ENCODE results near the gene GALNT18. TPM values are rescaled to one million over a fixed set of nuclear protein-coding genes. Genes with fewer than 3 reads are reported as not detected.

GALNT18 gene
- total RNA-seq, 1 donor from 2014 or later, result 5.7 TPM

GRCh38 chr11:11501546-11502262 is 120.1 kb downstream of the GALNT18 start:
- DNase-seq (ENCODE audit: low spot score), result no peak

DNA sequence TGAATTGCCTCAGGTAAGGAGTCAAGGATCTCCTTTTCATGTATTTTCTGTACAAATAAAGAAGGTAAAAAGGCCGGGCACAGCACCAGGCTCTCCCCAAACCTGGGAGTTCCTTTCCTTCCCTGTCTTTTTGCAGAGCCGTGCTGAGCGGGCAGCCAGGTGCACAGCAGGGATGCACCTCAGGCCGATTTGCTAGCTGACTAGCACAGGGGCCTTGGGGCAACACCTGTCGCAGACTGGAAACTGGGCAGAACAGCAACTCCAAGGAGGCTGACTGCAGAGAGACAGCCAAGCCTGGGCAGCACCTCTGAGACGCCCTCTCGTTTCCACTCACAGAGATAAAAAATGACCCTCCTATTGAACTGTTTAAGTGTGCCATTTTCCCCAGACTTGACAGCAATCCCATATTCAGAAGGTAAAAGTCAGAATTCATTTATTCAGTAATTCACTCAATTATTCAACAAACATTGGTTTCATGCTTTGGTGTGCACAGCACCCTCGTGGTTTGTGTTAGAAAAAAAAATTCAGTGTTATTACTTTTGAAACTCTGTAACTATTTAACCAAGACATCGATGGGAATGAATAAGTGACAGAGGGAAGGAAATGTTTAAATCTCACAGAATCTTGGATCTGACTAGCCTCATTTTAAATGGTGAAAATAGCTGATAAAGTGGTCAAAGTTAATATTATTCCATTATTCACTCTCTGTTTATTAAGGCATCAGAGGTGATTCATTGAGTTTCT is 120.9 kb downstream of the GALNT18 start:
- ATAC-seq, result no peak
- DNase-seq (ENCODE audit: low spot score), result no peak

More at GRCh38 chr11:11501546-11502262, 120.1 kb downstream of the GALNT18 start:
- peak; percentile 49 for ATAC-seq

DNA sequence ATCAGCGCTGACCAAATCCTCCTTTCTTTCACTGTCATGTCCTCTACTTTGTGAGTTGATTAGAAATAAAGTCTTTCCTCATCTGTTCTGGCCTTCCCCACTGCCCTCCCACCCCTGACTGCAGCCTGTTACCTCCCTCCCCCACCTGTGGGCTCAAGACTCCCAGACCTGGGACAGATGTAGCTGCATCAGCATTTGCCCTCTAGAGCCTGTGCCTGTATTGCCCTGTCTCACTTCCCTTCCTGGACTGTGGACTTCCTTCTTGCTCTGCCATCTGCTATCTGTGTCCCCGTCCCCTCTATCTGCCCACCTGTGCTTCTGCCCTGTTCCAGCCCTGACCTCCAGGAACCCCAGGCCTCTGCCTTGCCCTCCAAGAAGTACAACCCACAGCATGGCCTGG is 122.5 kb downstream of the GALNT18 start:
- ATAC-seq (no peak), DNase-seq (ENCODE audit: low spot score) (no peak)

DNA sequence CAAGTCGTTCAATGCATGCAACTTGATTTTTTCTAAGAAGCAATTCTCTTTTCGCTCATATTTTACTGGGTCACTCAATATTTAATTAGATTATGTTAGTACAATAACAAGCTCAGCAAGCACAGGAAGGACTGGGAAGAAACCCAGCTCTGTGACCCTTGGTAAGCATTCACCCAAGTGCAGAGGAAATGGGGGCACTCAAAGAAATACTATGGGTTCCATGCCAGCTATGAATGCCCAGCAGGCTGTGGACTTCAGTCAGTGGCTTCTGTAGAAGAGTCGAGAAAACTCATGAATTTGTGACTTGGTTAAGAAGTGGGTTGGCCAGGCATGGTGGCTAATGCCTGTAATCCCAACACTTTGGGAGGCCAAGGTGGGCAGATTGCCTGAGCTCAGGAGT is 123.6 kb downstream of the GALNT18 start:
- no peak for DNase-seq (ENCODE audit: low spot score)
- no peak for ATAC-seq

DNA sequence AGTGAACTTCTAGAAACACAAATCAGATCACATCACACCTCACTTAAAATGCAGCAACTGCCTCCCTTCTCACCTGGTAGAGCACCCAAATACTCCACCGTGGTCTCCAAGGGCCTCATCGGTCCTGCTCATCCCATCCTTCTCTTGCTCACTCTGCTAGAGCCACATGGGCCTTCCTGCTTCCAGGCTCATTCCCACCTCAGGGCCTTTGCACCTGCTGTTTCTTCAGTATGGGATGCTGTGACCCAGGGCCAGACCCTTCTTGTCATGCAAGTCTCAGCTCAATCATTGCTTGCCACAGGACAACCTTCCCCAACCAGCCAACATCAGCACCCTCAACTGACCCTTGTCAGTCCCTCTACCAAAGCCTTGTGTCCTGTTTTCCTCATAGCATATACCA is 124.9 kb downstream of the GALNT18 start:
- ATAC-seq (no peak), DNase-seq (ENCODE audit: low spot score) (no peak)

GRCh38 chr11:11494348-11494747 is 127.5 kb downstream of the GALNT18 start:
- ATAC-seq, result no peak
- DNase-seq (ENCODE audit: low spot score), result no peak

DNA sequence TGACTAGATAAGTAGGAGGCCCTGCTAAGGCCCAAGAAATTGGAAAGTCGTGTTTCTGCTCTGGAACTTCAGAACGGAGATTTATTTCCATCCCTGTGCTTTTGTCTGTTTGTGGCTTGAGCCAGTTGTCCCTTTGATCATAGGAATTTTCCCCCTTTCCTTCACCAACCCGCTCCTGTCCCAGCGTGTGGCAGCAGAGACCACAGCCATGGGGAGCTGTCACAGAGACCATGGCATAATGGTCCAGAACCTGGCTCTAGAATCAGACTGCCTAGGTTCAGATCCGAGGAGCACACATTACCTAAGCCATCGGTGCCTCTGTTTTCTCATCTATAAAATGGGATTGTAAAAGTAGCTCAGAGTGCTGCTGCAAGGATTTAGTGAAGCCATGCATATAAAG is 128.1 kb downstream of the GALNT18 start:
- no peak for DNase-seq (ENCODE audit: low spot score)
- no peak for ATAC-seq

- ATAC-seq, result no peak
- no peak for DNase-seq (ENCODE audit: low spot score)
These were observed 130.2 kb downstream of the GALNT18 start for GRCh38 chr11:11491589-11491988.

GRCh38 chr11:11491014-11491413 is 130.8 kb downstream of the GALNT18 start:
- DNase-seq (ENCODE audit: low spot score), result no peak
- no peak for ATAC-seq

DNA sequence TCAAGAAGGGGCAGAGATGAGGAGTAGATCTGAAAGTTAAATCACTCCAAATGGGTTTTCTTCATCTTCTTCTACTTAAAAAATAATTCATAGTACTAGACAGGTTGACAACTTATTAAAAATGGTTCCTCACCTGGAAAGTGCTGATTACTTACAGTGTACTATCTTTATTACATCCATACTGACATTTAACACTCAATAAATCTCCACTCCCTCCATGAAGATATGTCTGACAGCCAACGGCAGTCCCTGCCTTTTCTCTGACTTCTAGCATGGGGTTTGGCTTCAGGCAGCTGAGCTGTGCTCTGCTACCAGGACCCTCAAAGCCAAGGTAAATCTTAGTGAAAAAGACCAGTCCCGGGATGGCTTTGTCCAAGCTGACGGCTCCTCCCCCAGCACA is 135.4 kb downstream of the GALNT18 start:
- DNase-seq (ENCODE audit: low spot score), result no peak
- no peak for ATAC-seq

GRCh38 chr11:11486002-11486401 is 135.8 kb downstream of the GALNT18 start:
- DNase-seq (ENCODE audit: low spot score), result no peak
- ATAC-seq, result no peak

DNA sequence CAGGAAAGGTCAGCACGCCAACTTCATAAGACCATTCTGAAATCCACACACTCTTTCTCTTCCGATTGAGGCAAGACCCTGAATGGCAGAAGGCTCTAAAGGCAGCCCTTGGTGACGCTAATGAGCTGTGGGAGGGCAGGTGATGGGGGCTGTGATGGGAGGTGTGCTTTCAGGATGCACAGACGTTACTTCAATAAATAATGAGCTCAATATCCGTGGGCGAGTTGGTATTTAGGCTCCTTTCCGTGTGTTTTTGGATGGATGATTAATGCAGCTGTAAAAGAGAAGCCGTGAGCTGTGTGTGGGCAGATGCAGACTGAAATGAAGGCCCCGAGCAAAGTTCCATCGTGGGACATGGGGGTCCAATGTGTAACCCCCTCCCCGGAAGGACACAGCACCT is 138.2 kb downstream of the GALNT18 start:
- no peak for ATAC-seq
- DNase-seq (ENCODE audit: low spot score), result no peak

- DNase-seq (ENCODE audit: low spot score) (no peak), ATAC-seq (no peak)
These were observed 139.1 kb downstream of the GALNT18 start for GRCh38 chr11:11482730-11483129.

GRCh38 chr11:11481371-11481770 is 140.4 kb downstream of the GALNT18 start:
- ATAC-seq, result no peak

DNA sequence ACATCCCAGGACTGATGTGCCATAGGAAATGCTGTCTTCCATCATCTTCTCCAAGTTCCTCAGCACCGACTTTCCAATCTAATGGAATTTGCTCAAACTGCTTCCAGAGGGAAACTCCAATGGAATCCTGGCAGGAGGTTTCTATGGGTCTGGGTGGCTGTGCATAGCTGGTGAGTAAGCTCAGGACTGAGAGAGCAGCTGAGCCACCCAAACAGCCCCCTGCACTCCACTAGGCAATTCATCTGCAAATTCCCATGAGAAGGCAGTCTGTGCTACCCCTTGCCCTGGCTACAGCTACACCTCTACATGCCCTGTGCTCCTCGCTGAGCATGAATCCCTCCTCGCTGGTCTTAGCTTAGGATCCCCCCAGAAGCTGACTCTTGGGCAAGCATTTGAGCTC is 140.8 kb downstream of the GALNT18 start:
- ATAC-seq (no peak), DNase-seq (ENCODE audit: low spot score) (no peak)

More at GRCh38 chr11:11481371-11481770, 140.4 kb downstream of the GALNT18 start:
- DNase-seq (ENCODE audit: low spot score), result no peak

DNA sequence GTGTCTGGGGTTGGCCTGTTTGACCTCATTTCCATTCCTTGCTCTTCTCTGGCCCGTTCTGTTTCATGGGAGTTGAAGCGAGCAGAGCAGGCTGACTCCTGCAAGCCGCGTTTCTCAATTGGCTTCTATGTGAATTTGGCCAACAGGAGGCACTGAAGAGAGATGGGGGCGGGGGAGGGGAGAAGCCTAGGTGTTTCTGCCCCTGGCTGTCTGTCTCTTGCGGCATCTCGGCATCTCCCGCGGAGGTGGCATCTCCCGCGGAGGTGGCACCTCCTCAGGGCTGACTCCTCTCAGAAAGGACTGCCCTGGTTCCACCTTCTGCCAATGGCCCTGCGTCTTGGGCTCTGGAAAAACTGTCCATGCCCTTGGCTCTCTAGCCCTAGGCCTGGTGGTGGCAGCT is 143.1 kb downstream of the GALNT18 start:
- DNase-seq (ENCODE audit: low spot score) (no peak), ATAC-seq (no peak)

DNA sequence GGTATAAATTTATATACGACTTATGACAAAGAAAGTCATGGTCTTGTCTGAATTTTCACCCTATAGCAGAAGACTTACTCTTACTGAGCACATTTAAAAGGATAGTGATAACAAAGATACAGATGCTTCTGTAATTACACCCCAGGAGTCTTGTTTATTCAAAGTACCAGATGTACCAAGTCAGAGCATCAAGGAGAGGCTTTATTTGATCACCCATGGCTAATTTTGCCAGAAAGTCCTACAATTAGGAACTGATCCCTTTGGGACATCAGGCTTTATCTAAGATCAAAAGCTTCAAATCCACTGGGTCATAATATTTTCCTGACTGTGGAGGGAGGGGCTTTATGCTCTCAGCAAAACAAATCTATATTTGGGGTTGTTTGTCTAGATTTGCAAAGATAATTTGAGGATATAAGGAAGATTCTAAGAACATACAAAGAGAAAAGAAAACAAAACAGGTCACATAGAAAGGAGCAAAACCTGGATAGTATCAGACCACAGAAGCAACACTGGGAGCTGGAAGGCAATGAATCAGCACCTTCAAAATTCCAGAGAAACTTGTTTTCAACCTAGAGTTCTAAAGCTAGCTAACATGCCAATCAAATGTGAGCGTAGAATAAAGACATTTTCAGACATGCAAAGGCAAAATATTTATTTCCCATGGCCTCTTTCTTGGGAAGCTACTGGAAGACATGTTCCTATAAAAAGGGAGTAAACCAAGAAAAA is 143.9 kb downstream of the GALNT18 start:
- ATAC-seq (no peak), DNase-seq (ENCODE audit: low spot score) (no peak)

GRCh38 chr11:11476971-11477645 is 144.7 kb downstream of the GALNT18 start:
- DNase-seq (ENCODE audit: low spot score) (peak; percentile 72), ATAC-seq (peak; percentile 97)

DNA sequence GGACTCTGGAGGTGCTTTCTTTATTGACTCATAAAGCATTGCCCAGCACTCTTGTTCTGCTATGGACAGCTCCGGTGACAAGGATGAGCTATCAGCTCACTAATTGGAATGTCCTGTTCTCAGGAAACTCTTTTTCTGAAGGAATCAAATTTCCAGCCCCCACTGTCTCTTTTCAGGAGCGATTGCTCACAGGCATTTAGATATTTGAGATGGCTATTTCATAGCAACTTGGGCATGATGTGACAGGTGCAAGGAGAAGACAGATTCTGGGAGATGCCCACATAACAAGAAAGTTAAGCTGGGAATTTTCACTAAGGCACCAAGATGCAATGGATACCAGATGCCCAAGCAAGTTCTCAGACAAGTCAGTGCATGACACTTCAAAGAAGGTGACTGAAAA is 145.3 kb downstream of the GALNT18 start:
- ATAC-seq (no peak), DNase-seq (ENCODE audit: low spot score) (no peak)

DNA sequence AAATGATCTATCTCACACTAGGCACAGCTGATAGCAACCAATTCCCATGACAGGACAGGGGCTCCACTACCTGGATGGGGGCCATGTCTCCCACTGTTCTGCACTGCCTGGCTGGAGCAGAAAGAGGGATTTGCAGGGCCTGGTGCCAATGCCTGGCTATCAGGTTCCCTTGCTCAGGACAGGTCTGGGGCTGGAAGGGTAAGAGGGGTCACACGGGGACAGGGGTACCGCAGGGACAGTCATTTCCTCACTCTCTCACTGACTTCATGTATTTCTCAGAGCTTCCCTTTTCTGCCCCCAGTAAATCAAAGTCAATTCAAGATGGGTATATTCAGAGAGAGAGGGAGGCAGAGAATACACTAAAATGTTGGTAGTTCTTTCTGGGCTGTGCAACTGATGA is 149.7 kb downstream of the GALNT18 start:
- ATAC-seq (no peak), DNase-seq (ENCODE audit: low spot score) (no peak)

GRCh38 chr11:11471201-11471600 is 150.6 kb downstream of the GALNT18 start:
- ATAC-seq, result no peak
- no peak for DNase-seq (ENCODE audit: low spot score)

Data from left lobe of liver (tissue), 2 donors.